ENCODE measurements around the gene DNAAF5. TPM values are rescaled to one million over a fixed set of nuclear protein-coding genes. Genes with fewer than 3 reads are reported as not detected.

Gene DNAAF5
- total and polyA plus RNA-seq, 2 experiments from 2014 or later, result 32.7 to 93.8 TPM

DNA sequence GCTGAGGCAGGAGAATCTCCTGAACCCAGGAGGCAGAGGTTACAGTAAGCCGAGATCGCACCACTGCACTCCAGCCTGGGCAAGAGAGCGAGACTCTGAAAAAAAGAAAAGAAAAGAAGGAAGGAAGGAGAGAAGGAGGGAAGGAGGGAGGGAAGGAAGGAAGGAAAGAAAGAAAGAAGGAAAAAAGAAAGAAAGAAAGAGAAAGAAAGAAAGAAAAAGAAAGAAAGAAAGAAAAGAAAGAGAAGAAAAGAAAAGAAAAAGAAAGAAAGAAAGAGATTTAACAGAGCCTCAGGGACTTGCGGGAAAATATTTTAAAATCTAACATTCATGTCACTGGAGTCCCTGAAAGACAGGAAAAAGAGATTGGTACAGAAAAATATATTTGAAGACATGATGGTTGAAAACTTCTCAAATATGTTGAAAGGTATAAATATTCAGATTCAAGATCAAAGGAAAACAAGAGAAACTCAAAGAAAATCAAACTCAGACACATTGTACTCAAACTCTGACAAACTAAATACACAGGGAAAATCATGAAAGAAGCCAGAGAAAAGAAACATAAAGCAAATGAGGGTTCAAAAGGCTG lies 25.3 kb upstream of the DNAAF5 start:
- no peak for DNase-seq (ENCODE audit: low read depth in 1 of 2, low spot score in 1 of 2)
- TF ChIP-seq, protein P1, sequence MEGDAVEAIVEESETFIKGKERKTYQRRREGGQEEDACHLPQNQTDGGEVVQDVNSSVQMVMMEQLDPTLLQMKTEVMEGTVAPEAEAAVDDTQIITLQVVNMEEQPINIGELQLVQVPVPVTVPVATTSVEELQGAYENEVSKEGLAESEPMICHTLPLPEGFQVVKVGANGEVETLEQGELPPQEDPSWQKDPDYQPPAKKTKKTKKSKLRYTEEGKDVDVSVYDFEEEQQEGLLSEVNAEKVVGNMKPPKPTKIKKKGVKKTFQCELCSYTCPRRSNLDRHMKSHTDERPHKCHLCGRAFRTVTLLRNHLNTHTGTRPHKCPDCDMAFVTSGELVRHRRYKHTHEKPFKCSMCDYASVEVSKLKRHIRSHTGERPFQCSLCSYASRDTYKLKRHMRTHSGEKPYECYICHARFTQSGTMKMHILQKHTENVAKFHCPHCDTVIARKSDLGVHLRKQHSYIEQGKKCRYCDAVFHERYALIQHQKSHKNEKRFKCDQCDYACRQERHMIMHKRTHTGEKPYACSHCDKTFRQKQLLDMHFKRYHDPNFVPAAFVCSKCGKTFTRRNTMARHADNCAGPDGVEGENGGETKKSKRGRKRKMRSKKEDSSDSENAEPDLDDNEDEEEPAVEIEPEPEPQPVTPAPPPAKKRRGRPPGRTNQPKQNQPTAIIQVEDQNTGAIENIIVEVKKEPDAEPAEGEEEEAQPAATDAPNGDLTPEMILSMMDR (IDR thresholded peaks at IDR 0.05; ENCODE audit: low read depth, low read length), result no peak
- no peaks in the 10 kb centered on the region for H3K27me3 ChIP-seq
- H3K4me3 ChIP-seq, result no peak overlapping the region
- H3K4me1 ChIP-seq (ENCODE audit: low read depth), result no peaks in the 10 kb centered on the region
- no peaks in the 10 kb centered on the region for H3K36me3 ChIP-seq
- no peak overlapping the region for H3K27ac ChIP-seq
- H3K9me3 ChIP-seq (ENCODE audit: low read depth), result no peaks in the 10 kb centered on the region

DNA sequence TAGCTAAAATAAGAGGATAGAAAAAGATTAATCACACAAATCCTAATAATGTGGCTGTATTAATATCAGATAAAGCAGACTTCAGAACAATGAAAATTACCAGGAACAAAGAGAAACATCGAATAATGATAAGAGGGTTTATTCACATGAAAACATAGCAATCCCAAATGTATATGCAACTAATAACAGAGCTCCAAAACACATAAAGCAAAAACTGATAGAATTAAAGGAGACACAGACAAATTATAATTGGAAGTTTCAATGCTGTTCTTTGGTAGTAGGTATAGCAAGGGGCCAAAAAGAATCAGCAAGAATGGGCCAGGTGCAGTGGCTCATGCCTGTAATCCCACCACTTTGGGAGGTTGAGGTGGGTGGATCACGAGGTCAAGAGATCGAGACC lies 23.4 kb upstream of the DNAAF5 start:
- TF ChIP-seq, protein P1 (IDR thresholded peaks at IDR 0.05; ENCODE audit: low read depth, low read length), result no peak
- no peaks in the 10 kb centered on the region for H3K4me1 ChIP-seq (ENCODE audit: low read depth)
- no peak for DNase-seq (ENCODE audit: low read depth in 1 of 2, low spot score in 1 of 2)
- no peak overlapping the region for H3K4me3 ChIP-seq
- H3K9me3 ChIP-seq (ENCODE audit: low read depth), result no peaks in the 10 kb centered on the region
- no peaks in the 10 kb centered on the region for H3K36me3 ChIP-seq
- no peak overlapping the region for H3K27ac ChIP-seq
- H3K27me3 ChIP-seq, result no peaks in the 10 kb centered on the region

DNA sequence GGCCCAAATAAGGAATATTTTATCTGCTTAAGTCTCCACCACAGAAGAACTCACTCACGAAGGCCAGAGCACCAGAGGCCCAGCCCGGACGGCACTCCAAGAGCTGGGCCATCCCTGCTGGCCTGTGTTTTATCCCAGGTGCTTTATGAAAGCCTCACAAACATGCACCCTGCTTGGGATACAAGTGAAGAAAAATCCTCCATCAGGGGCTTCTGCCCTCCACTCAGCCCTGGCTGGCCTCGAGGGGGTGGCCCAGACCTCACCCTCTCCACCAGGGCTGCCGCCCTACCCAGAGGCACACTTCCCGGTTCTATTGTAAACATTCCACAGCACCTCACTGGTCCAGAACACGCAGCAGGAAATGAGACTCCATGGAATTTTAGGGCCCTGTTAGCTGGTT lies 19.8 kb upstream of the DNAAF5 start:
- Histone ChIP-seq H3K9me3 (ENCODE audit: low read depth) (no peaks in the 10 kb centered on the region), H3K27ac (no peak overlapping the region), H3K27me3 (no peaks in the 10 kb centered on the region), H3K36me3 (no peaks in the 10 kb centered on the region), H3K4me3 (no peak overlapping the region), H3K4me1 (ENCODE audit: low read depth) (no peaks in the 10 kb centered on the region)
- no peak for DNase-seq (ENCODE audit: low read depth in 1 of 2, low spot score in 1 of 2)
- TF ChIP-seq, protein P1 (IDR thresholded peaks at IDR 0.05; ENCODE audit: low read depth, low read length), result no peak

DNA sequence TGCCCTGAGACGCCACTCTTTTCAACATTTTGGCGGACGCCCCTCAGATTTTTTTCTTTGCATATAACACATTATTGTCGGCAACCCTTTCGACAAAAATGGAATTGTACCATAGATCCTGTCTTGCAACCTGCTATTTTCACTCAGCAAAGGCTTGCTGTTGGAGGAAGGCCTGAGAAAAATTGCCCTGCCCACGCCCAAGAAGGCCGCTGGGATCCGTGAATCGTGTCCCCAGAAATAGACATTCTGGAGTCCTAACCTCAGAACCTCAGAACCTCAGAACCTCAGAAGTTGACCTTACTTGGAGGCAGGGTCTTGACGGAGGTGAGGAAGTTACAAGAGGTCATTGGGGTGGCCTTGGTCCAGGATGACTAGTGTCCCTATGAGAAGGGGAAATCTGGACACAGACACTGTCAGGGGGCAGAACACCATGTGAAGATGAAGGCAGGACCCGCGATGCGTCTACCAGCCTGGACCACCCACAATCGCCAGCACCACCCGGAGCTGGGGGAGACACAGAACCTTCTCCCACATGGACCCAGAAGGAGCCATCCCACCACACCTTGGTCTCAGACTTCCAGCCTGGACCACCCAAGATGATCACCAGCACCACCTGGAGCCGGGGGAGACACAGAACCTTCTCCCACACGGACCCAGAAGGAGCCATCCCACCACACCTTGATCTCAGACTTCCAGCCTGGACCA lies 19.1 kb upstream of the DNAAF5 start:
- Histone ChIP-seq H3K4me1 (ENCODE audit: low read depth) (no peaks in the 10 kb centered on the region), H3K27ac (no peak overlapping the region), H3K9me3 (ENCODE audit: low read depth) (no peaks in the 10 kb centered on the region), H3K36me3 (no peaks in the 10 kb centered on the region), H3K27me3 (no peaks in the 10 kb centered on the region), H3K4me3 (no peak overlapping the region)
- no peak for DNase-seq (ENCODE audit: low read depth in 1 of 2, low spot score in 1 of 2)
- TF ChIP-seq, protein P1 (IDR thresholded peaks at IDR 0.05; ENCODE audit: low read depth, low read length), result no peak

DNA sequence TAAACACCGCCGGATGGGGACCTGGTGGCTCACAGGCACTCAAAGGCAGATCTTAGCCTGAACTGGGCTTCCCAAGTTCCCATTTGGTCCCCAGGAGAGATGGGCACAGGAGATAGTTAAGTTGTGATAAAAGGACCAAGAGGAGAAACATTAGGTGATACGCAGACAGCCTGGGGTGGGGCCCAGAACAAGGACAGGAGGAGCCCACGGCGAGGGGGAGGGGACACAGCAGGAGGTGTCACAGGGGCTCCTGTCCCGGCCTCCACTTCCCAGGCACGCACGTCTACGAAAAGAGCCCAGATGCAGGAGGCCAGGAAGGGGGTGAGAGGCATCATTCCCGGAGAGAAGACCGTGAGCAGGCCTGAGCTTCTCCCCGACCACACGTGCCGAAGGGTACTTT lies 16.3 kb upstream of the DNAAF5 start:
- no peaks in the 10 kb centered on the region for H3K36me3 ChIP-seq
- no peaks in the 10 kb centered on the region for H3K27me3 ChIP-seq
- no peak overlapping the region for H3K4me3 ChIP-seq
- no peak overlapping the region for H3K27ac ChIP-seq
- TF ChIP-seq, protein P1 (IDR thresholded peaks at IDR 0.05; ENCODE audit: low read depth, low read length), result no peak
- H3K9me3 ChIP-seq (ENCODE audit: low read depth), result no peaks in the 10 kb centered on the region
- no peaks in the 10 kb centered on the region for H3K4me1 ChIP-seq (ENCODE audit: low read depth)
- no peak for DNase-seq (ENCODE audit: low read depth in 1 of 2, low spot score in 1 of 2)
